Tibial nerve (tissue), 4 donors: ENCODE measurements around the gene TMC3. TPM values are rescaled to one million over a fixed set of nuclear protein-coding genes. Genes with fewer than 3 reads are reported as not detected.

Experiments
- DNase-seq, 2 donors: peaks; one replicate each; pipeline ENCODE4 v3.0.0-alpha.2; 2019; ENCODE audit warnings: low spot score in 2 of 2
- H3K27ac ChIP-seq, 4 donors: fragments of 200-600 bp; sonication (generic) in 3 of 4; one replicate each; pipeline ENCODE4 v1.5.1; 2017 to 2019; ENCODE audit warnings: mild to moderate bottlenecking in 1 of 4
- H3K27me3 ChIP-seq, 2 donors: fragments of 200-600 bp; sonication (generic) in 1 of 2; one replicate each; pipeline versions ENCODE4 v1.5.1 to v1.6.0; 2017 to 2019
- H3K36me3 ChIP-seq, 3 donors: fragments of 200-600 bp; sonication (generic); one replicate each; pipeline ENCODE4 v1.5.1; 2018 to 2019
- H3K4me1 ChIP-seq, 4 donors: fragments of 200-600 bp; sonication (generic) in 3 of 4; one replicate each; pipeline ENCODE4 v1.5.1; 2017 to 2019
- H3K4me3 ChIP-seq, 4 donors: fragments of 200-600 bp; sonication (generic) in 3 of 4; one replicate each; pipeline ENCODE4 v1.5.1; 2017 to 2019; ENCODE audit warnings: mild to moderate bottlenecking in 1 of 4, moderate library complexity in 1 of 4
- H3K9me3 ChIP-seq, 4 donors: fragments of 200-600 bp; sonication (generic) in 3 of 4; one replicate each; pipeline ENCODE4 v1.5.1; 2017 to 2019
- CTCF ChIP-seq, 5 experiments: fragments of 200-600 bp in 3 of 5; fragments of 450-650 bp in 2 of 5; sonication (generic) in 3 of 5; IDR thresholded peaks; one replicate each; pipeline ENCODE4 v1.5.1; 2016 to 2019; ENCODE audit warnings: antibody characterized with exemption in 5 of 5, mild to moderate bottlenecking in 3 of 5, moderate library complexity in 2 of 5
- EP300 ChIP-seq, 2 donors: sonication (generic); formaldehyde crosslinking; IDR thresholded peaks; one replicate each; pipeline ENCODE4 v1.6.1; 2017; ENCODE audit warnings: antibody characterized with exemption in 2 of 2, mild to moderate bottlenecking in 1 of 2
- POLR2A ChIP-seq, 2 donors: fragments of 450-650 bp; IDR thresholded peaks; one replicate each; pipeline ENCODE4 v1.6.1; 2017; ENCODE audit warnings: antibody characterized with exemption in 2 of 2, mild to moderate bottlenecking in 2 of 2, moderate library complexity in 2 of 2
- WGBS, 2 donors: methylation state at CpG; one replicate each; pipeline ENCODE4 v1.1.5; 2018; 5-methylcytosine and 5-hydroxymethylcytosine counted together
- total RNA-seq, 4 donors: library from RNA; depleted of rRNA; stranded (reverse); fragments of >200 nt; gene quantifications; one replicate each; pipeline ENCODE4 v1.1.0, GENCODE V29; 2016

Gene TMC3
- total RNA-seq, 4 donors from 2014 or later = not detected

GRCh38 chr15:81378443-81378842 is 4.4 kb upstream of the TMC3 start:
- H3K27ac ChIP-seq = peak overlapping the region in 1 of 4 donors; percentile 37
- peaks cover 0 to 13% (median 0%) of the 10 kb centered on the region in 4 donors for H3K4me1 ChIP-seq
- no peaks in the 10 kb centered on the region for H3K36me3 ChIP-seq
- no peaks in the 10 kb centered on the region for H3K9me3 ChIP-seq
- 50 to 65% methylated on average over 2 of the region's 2 CpGs for WGBS, 2 donors
- no peak for DNase-seq
- no peak overlapping the region for H3K4me3 ChIP-seq
- no peaks in the 10 kb centered on the region for H3K27me3 ChIP-seq
- TF ChIP-seq POLR2A (IDR thresholded peaks at IDR 0.05) = no peak
- no peak for TF ChIP-seq EP300 (IDR thresholded peaks at IDR 0.05)
- no peak for TF ChIP-seq CTCF (IDR thresholded peaks at IDR 0.05)

- H3K36me3 ChIP-seq = no peaks in the 10 kb centered on the region
- WGBS, 2 donors = 60 to 70% methylated on average over 4 of the region's 4 CpGs
- H3K27ac ChIP-seq = peak overlapping the region in 1 of 4 donors; percentile 53
- H3K27me3 ChIP-seq = no peaks in the 10 kb centered on the region
- H3K4me1 ChIP-seq = peaks cover 0 to 13% (median 0%) of the 10 kb centered on the region in 4 donors
- DNase-seq = no peak
- no peak overlapping the region for H3K4me3 ChIP-seq
- no peaks in the 10 kb centered on the region for H3K9me3 ChIP-seq
- TF ChIP-seq POLR2A (IDR thresholded peaks at IDR 0.05) (no peak), EP300 (IDR thresholded peaks at IDR 0.05) (no peak)
Observed at GRCh38 chr15:81377871-81378270, 3.9 kb upstream of the TMC3 start.

- Histone ChIP-seq H3K27ac (no peak overlapping the region), H3K4me3 (no peak overlapping the region), H3K36me3 (no peaks in the 10 kb centered on the region), H3K9me3 (no peaks in the 10 kb centered on the region), H3K27me3 (no peaks in the 10 kb centered on the region), H3K4me1 (peaks cover 0 to 13% (median 0%) of the 10 kb centered on the region in 4 donors)
- no peak for TF ChIP-seq EP300 (IDR thresholded peaks at IDR 0.05)
- 91 to 99% methylated on average over 4 of the region's 4 CpGs for WGBS, 2 donors
- no peak for DNase-seq
Observed at GRCh38 chr15:81376231-81376630, 2.2 kb upstream of the TMC3 start.

- Histone ChIP-seq H3K9me3 (no peaks in the 10 kb centered on the region), H3K27ac (no peak overlapping the region), H3K27me3 (no peaks in the 10 kb centered on the region), H3K4me3 (no peak overlapping the region), H3K36me3 (no peaks in the 10 kb centered on the region), H3K4me1 (peaks cover 0 to 13% (median 0%) of the 10 kb centered on the region in 4 donors)
- DNase-seq = no peak
- 73 to 83% methylated on average over 4 of the region's 4 CpGs for WGBS, 2 donors
- TF ChIP-seq EP300 (IDR thresholded peaks at IDR 0.05) = no peak
- TF ChIP-seq POLR2A (IDR thresholded peaks at IDR 0.05) = no peak
- no peak for TF ChIP-seq CTCF (IDR thresholded peaks at IDR 0.05)
Observed at GRCh38 chr15:81375461-81375860, 1.4 kb upstream of the TMC3 start.

GRCh38 chr15:81373176-81373575 is 837 bp downstream of the TMC3 start:
- no peak for DNase-seq
- no peaks in the 10 kb centered on the region for H3K27me3 ChIP-seq
- 75 to 82% methylated on average over 5 of the region's 5 CpGs for WGBS, 2 donors
- no peak for TF ChIP-seq EP300 (IDR thresholded peaks at IDR 0.05)
- TF ChIP-seq POLR2A (IDR thresholded peaks at IDR 0.05) = no peak
- TF ChIP-seq CTCF (IDR thresholded peaks at IDR 0.05) = no peak
- no peaks in the 10 kb centered on the region for H3K36me3 ChIP-seq
- no peak overlapping the region for H3K27ac ChIP-seq
- peaks cover 0 to under 1% (median 0%) of the 10 kb centered on the region in 4 donors for H3K4me1 ChIP-seq
- no peaks in the 10 kb centered on the region for H3K9me3 ChIP-seq
- H3K4me3 ChIP-seq = no peak overlapping the region

- WGBS, 2 donors = 63 to 73% methylated on average over 3 of the region's 3 CpGs
- H3K27ac ChIP-seq = no peak overlapping the region
Observed at GRCh38 chr15:81372575-81372974, 1.4 kb downstream of the TMC3 start.

More at GRCh38 chr15:81372575-81372974, 1.4 kb downstream of the TMC3 start:
- no peak for DNase-seq
- no peak for TF ChIP-seq POLR2A (IDR thresholded peaks at IDR 0.05)
- TF ChIP-seq EP300 (IDR thresholded peaks at IDR 0.05) = no peak
- TF ChIP-seq CTCF (IDR thresholded peaks at IDR 0.05) = no peak
- H3K4me1 ChIP-seq = no peaks in the 10 kb centered on the region
- H3K36me3 ChIP-seq = no peaks in the 10 kb centered on the region
- H3K27me3 ChIP-seq = no peaks in the 10 kb centered on the region
- H3K4me3 ChIP-seq = no peak overlapping the region
- H3K9me3 ChIP-seq = no peaks in the 10 kb centered on the region
